GM12872 (cell line): ENCODE data around the gene KCNB1.

Source experiments
- CTCF ChIP-seq: IDR thresholded peaks from 3 replicates; pipeline ENCODE4 v1.5.1; 2011; ENCODE audit warnings: low read depth, mild to moderate bottlenecking, low read length, moderate library complexity; ENCODE audit not compliant: insufficient read depth

The KCNB1 gene

DNA sequence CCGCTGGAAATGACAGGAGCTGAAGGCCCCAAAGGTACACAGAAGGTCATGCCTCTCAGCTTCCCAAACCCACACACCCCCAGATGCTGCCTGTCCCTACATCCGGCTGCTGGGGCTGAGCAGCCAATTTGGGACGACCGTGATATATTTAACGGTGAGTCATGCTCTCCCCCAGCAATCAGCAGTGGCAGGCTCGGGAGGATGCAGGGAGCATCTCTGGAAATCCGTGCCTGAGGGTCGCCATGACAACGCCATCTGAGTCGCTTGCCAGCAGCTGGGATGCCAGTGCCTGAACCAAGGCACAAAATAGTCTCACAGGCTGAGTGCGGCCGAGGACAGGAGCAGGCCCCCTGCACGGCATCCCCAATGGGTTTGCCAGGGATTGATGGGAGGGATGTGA lies 57.9 kb downstream of the KCNB1 start:
- no peak for TF ChIP-seq CTCF

DNA sequence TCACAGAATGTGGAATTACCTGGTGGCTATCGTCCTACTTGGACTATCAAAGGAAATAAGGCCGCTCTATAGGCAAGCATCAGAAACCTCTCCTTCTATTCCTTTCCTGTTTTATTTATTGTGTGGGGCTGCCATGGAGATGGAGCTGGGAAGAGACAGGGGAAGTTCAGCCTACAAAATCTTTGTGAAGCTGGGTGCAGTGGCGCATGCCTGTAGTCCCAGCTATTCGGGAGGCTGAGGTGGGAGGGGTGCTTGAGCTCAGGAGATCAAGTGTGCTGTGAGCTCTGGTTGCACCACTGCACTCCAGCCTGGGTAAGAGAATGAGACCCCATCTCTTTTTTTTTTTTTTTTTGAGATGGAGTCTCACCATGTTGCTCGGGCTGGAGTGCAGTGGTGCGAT lies 60.3 kb downstream of the KCNB1 start:
- no peak for TF ChIP-seq CTCF

GRCh38 chr20:49420811-49421295 lies 61.6 kb downstream of the KCNB1 start:
- TF ChIP-seq CTCF: no peak

DNA sequence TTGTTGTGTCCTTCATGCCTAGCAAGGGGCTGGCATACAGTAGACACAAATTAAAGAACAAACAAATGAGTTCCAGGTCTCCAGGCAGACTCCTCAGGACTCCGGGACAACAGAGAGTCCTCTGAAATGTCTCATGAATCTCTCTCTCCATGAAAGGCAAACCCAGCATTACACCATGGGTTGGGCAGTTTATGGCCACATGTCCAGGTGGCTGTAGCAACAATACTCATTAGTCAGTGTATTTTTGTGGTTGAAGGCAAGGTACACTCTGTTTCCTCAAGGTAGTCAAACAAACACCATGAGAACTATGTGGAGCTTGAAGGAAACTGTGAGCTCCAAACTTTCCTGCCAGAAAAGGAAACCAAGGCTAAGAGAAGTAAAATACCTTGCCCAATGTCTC lies 62.2 kb downstream of the KCNB1 start:
- TF ChIP-seq CTCF: no peak

- no peak for TF ChIP-seq CTCF
Measured at GRCh38 chr20:49419785-49420184, 62.7 kb downstream of the KCNB1 start.

GRCh38 chr20:49418809-49419208 lies 63.7 kb downstream of the KCNB1 start:
- no peak for TF ChIP-seq CTCF

- no peak for TF ChIP-seq CTCF
Measured at GRCh38 chr20:49417843-49418555, 64.5 kb downstream of the KCNB1 start.
